Lower leg skin (tissue), 4 donors: ENCODE results near the gene EIF1AX. TPM values are rescaled to one million over a fixed set of nuclear protein-coding genes. Genes with fewer than 3 reads are reported as not detected.

Experiments
- DNase-seq, 2 donors: peaks; one replicate each; pipeline ENCODE4 v3.0.0-alpha.2; 2019; ENCODE audit warnings: low spot score in 2 of 2
- H3K4me3 ChIP-seq: fragments of 200-600 bp; sonication (generic); 2 replicates; pipeline ENCODE4 v1.5.1; 2017; ENCODE audit warnings: mild to moderate bottlenecking, low read depth; ENCODE audit not compliant: poor library complexity, severe bottlenecking
- CTCF ChIP-seq, 3 donors: fragments of 450-650 bp; IDR thresholded peaks; one replicate each; pipeline ENCODE4 v1.5.1; 2016; ENCODE audit warnings: antibody characterized with exemption in 3 of 3, mild to moderate bottlenecking in 3 of 3, moderate library complexity in 2 of 3
- POLR2A ChIP-seq, 2 donors: fragments of 450-650 bp; IDR thresholded peaks; one replicate each; pipeline ENCODE4 v1.6.1; 2016 to 2017; ENCODE audit warnings: antibody characterized with exemption in 2 of 2, mild to moderate bottlenecking in 1 of 2, moderate library complexity in 1 of 2
- WGBS, 2 donors: methylation state at CpG; one replicate each; pipeline ENCODE4 v1.1.5; 2018; 5-methylcytosine and 5-hydroxymethylcytosine counted together
- intact Hi-C: fragments of 100-400 bp; cut with DNase I; formaldehyde crosslinking; loops from one replicate; pipeline ENCODE4 v1.15.0; 2023; ENCODE audit warnings: low total_unique reads
- total RNA-seq, 4 donors: library from RNA; depleted of rRNA; stranded (reverse); fragments of >200 nt; gene quantifications; one replicate each; pipeline ENCODE4 v1.1.0, GENCODE V29; 2016

Gene EIF1AX
- total RNA-seq, 4 donors from 2014 or later: 40.3 to 50.9 (median 46.8) TPM

- no peak for DNase-seq
- H3K4me3 ChIP-seq: no peak overlapping the region
- no peak for TF ChIP-seq POLR2A (IDR thresholded peaks at IDR 0.05)
- intact Hi-C loops: no loop called here
- 76 to 88% methylated on average over 3 of the region's 3 CpGs for WGBS, 2 donors
Observed at GRCh38 chrX:20144491-20144890, 2.9 kb upstream of the EIF1AX start.

GRCh38 chrX:20143561-20143960, 1.9 kb upstream of the EIF1AX start:
- TF ChIP-seq POLR2A (IDR thresholded peaks at IDR 0.05) (no peak), CTCF (IDR thresholded peaks at IDR 0.05) (no peak)
- no peak overlapping the region for H3K4me3 ChIP-seq
- 77 to 81% methylated on average over 2 of the region's 2 CpGs for WGBS, 2 donors
- no peak for DNase-seq
- intact Hi-C loops: no loop called here

GRCh38 chrX:20143111-20143510, 1.5 kb upstream of the EIF1AX start:
- TF ChIP-seq CTCF (IDR thresholded peaks at IDR 0.05) (no peak), POLR2A (IDR thresholded peaks at IDR 0.05) (no peak)
- 66 to 78% methylated on average over 6 of the region's 6 CpGs for WGBS, 2 donors
- no peak for DNase-seq
- intact Hi-C loops: no loop called here
- no peak overlapping the region for H3K4me3 ChIP-seq

GRCh38 chrX:20140420-20140819, 1.2 kb downstream of the EIF1AX start:
- H3K4me3 ChIP-seq: peak overlapping the region; percentile 55
- intact Hi-C loops: no loop called here
- no peak for TF ChIP-seq POLR2A (IDR thresholded peaks at IDR 0.05)
- no peak for TF ChIP-seq CTCF (IDR thresholded peaks at IDR 0.05)
- DNase-seq: no peak
- WGBS, 2 donors: 5 to 11% methylated on average over 3 of the region's 3 CpGs

- WGBS, 2 donors: 25 to 47% methylated on average over 2 of the region's 2 CpGs
- DNase-seq: no peak
- TF ChIP-seq POLR2A (IDR thresholded peaks at IDR 0.05) (no peak), CTCF (IDR thresholded peaks at IDR 0.05) (no peak)
- H3K4me3 ChIP-seq: no peak overlapping the region
- intact Hi-C loops: no loop called here
Observed at GRCh38 chrX:20139966-20140365, 1.7 kb downstream of the EIF1AX start.

GRCh38 chrX:20135944-20136343, 5.7 kb downstream of the EIF1AX start:
- intact Hi-C loops: no loop called here
- WGBS, 2 donors: 43 to 90% methylated on average over 5 of the region's 5 CpGs
- TF ChIP-seq POLR2A (IDR thresholded peaks at IDR 0.05) (no peak), CTCF (IDR thresholded peaks at IDR 0.05) (no peak)
- no peak overlapping the region for H3K4me3 ChIP-seq
- no peak for DNase-seq
